Naive B cell (primary cell): ENCODE results near the gene TPST1. TPM values are rescaled to one million over a fixed set of nuclear protein-coding genes. Genes with fewer than 3 reads are reported as not detected.
A peak's percentile ranks its signal among the peaks of the same experiment; 100 is the strongest.

Experiments
- ATAC-seq, 2 donors: fragments of 150-1000 bp; cut with Tn5 transposase; 2 replicates each; pipeline ENCODE4 v1.10.0; 2021; ENCODE audit warnings: low read depth in 2 of 2, mild to moderate bottlenecking in 2 of 2, moderate library complexity in 2 of 2
- DNase-seq: peaks from one replicate; pipeline ENCODE4 v3.0.0; 2022
- H3K27ac Mint-ChIP-seq, 6 donors: one replicate each; pipeline ENCODE4 v1.8.0; 2020 to 2022; ENCODE audit warnings: mild to moderate bottlenecking in 6 of 6, mixed read lengths in 6 of 6, moderate library complexity in 5 of 6, inconsistent platforms in 2 of 6
- H3K27me3 Mint-ChIP-seq, 3 donors: one replicate each; pipeline ENCODE4 v1.8.0; 2021 to 2022; ENCODE audit warnings: mixed read lengths in 3 of 3, mild to moderate bottlenecking in 1 of 3
- H3K36me3 Mint-ChIP-seq, 2 donors: one replicate each; pipeline ENCODE4 v1.8.0; 2020 to 2022; ENCODE audit warnings: mixed read lengths in 2 of 2, inconsistent platforms in 1 of 2, mild to moderate bottlenecking in 1 of 2
- H3K4me1 Mint-ChIP-seq, 3 donors: one replicate each; pipeline ENCODE4 v1.8.0; 2020 to 2022; ENCODE audit warnings: mixed read lengths in 3 of 3, inconsistent platforms in 1 of 3, mild to moderate bottlenecking in 1 of 3, moderate library complexity in 1 of 3
- H3K4me3 Mint-ChIP-seq, 8 donors: one replicate each; pipeline ENCODE4 v1.8.0; 2020 to 2022; ENCODE audit warnings: mild to moderate bottlenecking in 8 of 8, mixed read lengths in 8 of 8, moderate library complexity in 8 of 8, inconsistent platforms in 2 of 8
- H3K9me3 Mint-ChIP-seq, 7 donors: one replicate each; pipeline ENCODE4 v1.8.0; 2020 to 2022; ENCODE audit warnings: mixed read lengths in 7 of 7, mild to moderate bottlenecking in 5 of 7, inconsistent platforms in 2 of 7, moderate library complexity in 1 of 7
- polyA plus RNA-seq, 6 donors: library from polyadenylated mRNA; unstranded; fragments of 300-500 nt; fragmentation: Illumina TruSeq; gene quantifications; one replicate each; pipeline ENCODE4 v1.2.3, GENCODE V29; 2021; ENCODE audit warnings: low read depth in 6 of 6

TPST1 gene
- polyA plus RNA-seq, 6 donors from 2014 or later = 20.6 to 47.4 (median 30.9) TPM

GRCh38 chr7:66282591-66282935 lies 77.4 kb downstream of the TPST1 start:
- ATAC-seq (no peak), DNase-seq (no peak)
- H3K27ac Mint-ChIP-seq = peak overlapping the region in 1 of 6 donors; percentile 0
- peaks cover 27 to 42% (median 28%) of the 10 kb centered on the region in 3 donors for H3K4me1 Mint-ChIP-seq
- H3K4me3 Mint-ChIP-seq = no peak overlapping the region
- H3K9me3 Mint-ChIP-seq = peaks cover 0 to 2% (median 0%) of the 10 kb centered on the region in 7 donors
- H3K27me3 Mint-ChIP-seq = no peaks in the 10 kb centered on the region
- peaks cover under 1 to 9% of the 10 kb centered on the region in 2 donors for H3K36me3 Mint-ChIP-seq

GRCh38 chr7:66283003-66283920 lies 78.1 kb downstream of the TPST1 start:
- no peak for DNase-seq
- peaks cover 0 to 4% of the 10 kb centered on the region in 2 donors for H3K36me3 Mint-ChIP-seq
- H3K4me1 Mint-ChIP-seq = peaks cover 22 to 42% (median 23%) of the 10 kb centered on the region in 3 donors
- peak overlapping the region in 3 of 6 donors; percentile 0 to 65 (median 61) for H3K27ac Mint-ChIP-seq
- no peak overlapping the region for H3K4me3 Mint-ChIP-seq
- ATAC-seq = no peak
- H3K9me3 Mint-ChIP-seq = peaks cover 0 to 2% (median 0%) of the 10 kb centered on the region in 7 donors
- no peaks in the 10 kb centered on the region for H3K27me3 Mint-ChIP-seq

- Mint-ChIP-seq H3K36me3 (peaks cover 16 to 18% of the 10 kb centered on the region in 2 donors), H3K9me3 (peaks cover 0 to 25% (median 16%) of the 10 kb centered on the region in 7 donors), H3K27ac (peak overlapping the region in 1 of 6 donors; percentile 21), H3K4me1 (peaks cover 5 to 15% (median 14%) of the 10 kb centered on the region in 3 donors), H3K4me3 (peak overlapping the region in 1 of 8 donors; percentile 25), H3K27me3 (no peaks in the 10 kb centered on the region)
- no peak for ATAC-seq
- no peak for DNase-seq
Observed at GRCh38 chr7:66296001-66296521, 90.9 kb downstream of the TPST1 start.

GRCh38 chr7:66296557-66296956 lies 91.4 kb downstream of the TPST1 start:
- DNase-seq (no peak), ATAC-seq (no peak)
- peaks cover 16 to 18% of the 10 kb centered on the region in 2 donors for H3K36me3 Mint-ChIP-seq
- H3K27ac Mint-ChIP-seq = peak overlapping the region in 1 of 6 donors; percentile 21
- H3K9me3 Mint-ChIP-seq = peaks cover 0 to 25% (median 16%) of the 10 kb centered on the region in 7 donors
- peaks cover 5 to 18% (median 15%) of the 10 kb centered on the region in 3 donors for H3K4me1 Mint-ChIP-seq
- H3K27me3 Mint-ChIP-seq = no peaks in the 10 kb centered on the region
- peak overlapping the region in 1 of 8 donors; percentile 25 for H3K4me3 Mint-ChIP-seq

GRCh38 chr7:66297579-66297978 lies 92.4 kb downstream of the TPST1 start:
- no peak overlapping the region for H3K27ac Mint-ChIP-seq
- DNase-seq (no peak), ATAC-seq (no peak)
- H3K4me1 Mint-ChIP-seq = peaks cover 5 to 25% (median 15%) of the 10 kb centered on the region in 3 donors
- H3K9me3 Mint-ChIP-seq = peaks cover 0 to 25% (median 16%) of the 10 kb centered on the region in 7 donors
- H3K27me3 Mint-ChIP-seq = no peaks in the 10 kb centered on the region
- peaks cover 16 to 18% of the 10 kb centered on the region in 2 donors for H3K36me3 Mint-ChIP-seq
- peak overlapping the region in 1 of 8 donors; percentile 61 for H3K4me3 Mint-ChIP-seq

- no peak for ATAC-seq
- H3K27me3 Mint-ChIP-seq = no peaks in the 10 kb centered on the region
- peaks cover 0 to 25% (median 16%) of the 10 kb centered on the region in 7 donors for H3K9me3 Mint-ChIP-seq
- peaks cover 16 to 18% of the 10 kb centered on the region in 2 donors for H3K36me3 Mint-ChIP-seq
- peaks cover 3 to 40% (median 8%) of the 10 kb centered on the region in 3 donors for H3K4me1 Mint-ChIP-seq
- H3K27ac Mint-ChIP-seq = peak overlapping the region in 1 of 6 donors; percentile 54
- DNase-seq = no peak
- no peak overlapping the region for H3K4me3 Mint-ChIP-seq
Observed at GRCh38 chr7:66301249-66301648, 96.1 kb downstream of the TPST1 start.

- peaks cover 0 to 41% (median 5%) of the 10 kb centered on the region in 3 donors for H3K4me1 Mint-ChIP-seq
- H3K9me3 Mint-ChIP-seq = peaks cover 0 to 25% (median 16%) of the 10 kb centered on the region in 7 donors
- ATAC-seq = no peak
- peak overlapping the region in 1 of 6 donors; percentile 54 for H3K27ac Mint-ChIP-seq
- H3K4me3 Mint-ChIP-seq = no peak overlapping the region
- peaks cover 16 to 18% of the 10 kb centered on the region in 2 donors for H3K36me3 Mint-ChIP-seq
- DNase-seq = no peak
- H3K27me3 Mint-ChIP-seq = no peaks in the 10 kb centered on the region
Observed at GRCh38 chr7:66301737-66302136, 96.6 kb downstream of the TPST1 start.

GRCh38 chr7:66303454-66304155 lies 98.5 kb downstream of the TPST1 start:
- no peak for ATAC-seq
- DNase-seq = no peak
- Mint-ChIP-seq H3K36me3 (peaks cover 2 to 6% of the 10 kb centered on the region in 2 donors), H3K9me3 (peaks cover 0 to 10% (median 5%) of the 10 kb centered on the region in 7 donors), H3K27ac (no peak overlapping the region), H3K27me3 (no peaks in the 10 kb centered on the region), H3K4me3 (no peak overlapping the region), H3K4me1 (peaks cover 0 to 34% (median 5%) of the 10 kb centered on the region in 3 donors)

GRCh38 chr7:66304536-66304935 lies 99.4 kb downstream of the TPST1 start:
- Mint-ChIP-seq H3K4me1 (peaks cover 0 to 34% (median 5%) of the 10 kb centered on the region in 3 donors), H3K36me3 (peaks cover 0 to 2% of the 10 kb centered on the region in 2 donors)
- no peak for ATAC-seq

GRCh38 chr7:66306243-66306642 lies 101.1 kb downstream of the TPST1 start:
- no peaks in the 10 kb centered on the region for H3K9me3 Mint-ChIP-seq
- H3K4me1 Mint-ChIP-seq = peaks cover 0 to 43% (median 11%) of the 10 kb centered on the region in 3 donors
- DNase-seq (no peak), ATAC-seq (no peak)
- no peak overlapping the region for H3K27ac Mint-ChIP-seq
- no peaks in the 10 kb centered on the region for H3K36me3 Mint-ChIP-seq
- no peak overlapping the region for H3K4me3 Mint-ChIP-seq
- no peaks in the 10 kb centered on the region for H3K27me3 Mint-ChIP-seq

More at GRCh38 chr7:66304536-66304935, 99.4 kb downstream of the TPST1 start:
- Mint-ChIP-seq H3K9me3 (peaks cover 0 to 3% (median 2%) of the 10 kb centered on the region in 7 donors), H3K4me3 (no peak overlapping the region), H3K27me3 (no peaks in the 10 kb centered on the region), H3K27ac (no peak overlapping the region)
- DNase-seq = no peak

- DNase-seq (no peak), ATAC-seq (no peak)
- H3K36me3 Mint-ChIP-seq = no peaks in the 10 kb centered on the region
- no peaks in the 10 kb centered on the region for H3K27me3 Mint-ChIP-seq
- no peak overlapping the region for H3K27ac Mint-ChIP-seq
- H3K4me1 Mint-ChIP-seq = peaks cover 2 to 40% (median 13%) of the 10 kb centered on the region in 3 donors
- H3K9me3 Mint-ChIP-seq = no peaks in the 10 kb centered on the region
- no peak overlapping the region for H3K4me3 Mint-ChIP-seq
Observed at GRCh38 chr7:66307591-66308215, 102.6 kb downstream of the TPST1 start.

GRCh38 chr7:66308411-66308810 lies 103.3 kb downstream of the TPST1 start:
- Mint-ChIP-seq H3K4me1 (peaks cover 7 to 45% (median 11%) of the 10 kb centered on the region in 3 donors), H3K4me3 (no peak overlapping the region), H3K27ac (no peak overlapping the region), H3K9me3 (no peaks in the 10 kb centered on the region), H3K27me3 (no peaks in the 10 kb centered on the region), H3K36me3 (no peaks in the 10 kb centered on the region)
- ATAC-seq = no peak
- DNase-seq = no peak

- ATAC-seq = no peak
- DNase-seq = no peak
- Mint-ChIP-seq H3K9me3 (no peaks in the 10 kb centered on the region), H3K4me1 (peaks cover 13 to 52% (median 27%) of the 10 kb centered on the region in 3 donors), H3K36me3 (no peaks in the 10 kb centered on the region), H3K27me3 (no peaks in the 10 kb centered on the region), H3K27ac (no peak overlapping the region), H3K4me3 (no peak overlapping the region)
Observed at GRCh38 chr7:66310620-66311019, 105.5 kb downstream of the TPST1 start.
